GM18909 (cell line): ENCODE results near the gene FSTL3.
"Not testable (repeated sequence)": the region's sequence is repeated elsewhere in the genome, so short reads cannot be mapped to it uniquely, and the experiment has no call there.

Source experiments
- ATAC-seq: cut with Tn5 transposase; IDR thresholded peaks from one replicate; pipeline ENCODE4 v1.9.1; 2021; ENCODE audit warnings: mild to moderate bottlenecking; ENCODE audit not compliant: unreplicated experiment, poor library complexity

The FSTL3 gene

GRCh38 chr19:676339-677105, at the start of gene FSTL3:
Gene FSTL3, plus strand, starts transcription at chr19:676392. Its CDS starts 32 bp downstream, at chr19:676424.
- ATAC-seq, result no peak

- ATAC-seq, result not testable (repeated sequence)
Measured at GRCh38 chr19:626566-626965, 49.6 kb upstream of the FSTL3 start.

- ATAC-seq, result no peak
Measured at GRCh38 chr19:628168-628567, 48.0 kb upstream of the FSTL3 start.

- not testable (repeated sequence) for ATAC-seq
Measured at GRCh38 chr19:629515-629914, 46.7 kb upstream of the FSTL3 start.

DNA sequence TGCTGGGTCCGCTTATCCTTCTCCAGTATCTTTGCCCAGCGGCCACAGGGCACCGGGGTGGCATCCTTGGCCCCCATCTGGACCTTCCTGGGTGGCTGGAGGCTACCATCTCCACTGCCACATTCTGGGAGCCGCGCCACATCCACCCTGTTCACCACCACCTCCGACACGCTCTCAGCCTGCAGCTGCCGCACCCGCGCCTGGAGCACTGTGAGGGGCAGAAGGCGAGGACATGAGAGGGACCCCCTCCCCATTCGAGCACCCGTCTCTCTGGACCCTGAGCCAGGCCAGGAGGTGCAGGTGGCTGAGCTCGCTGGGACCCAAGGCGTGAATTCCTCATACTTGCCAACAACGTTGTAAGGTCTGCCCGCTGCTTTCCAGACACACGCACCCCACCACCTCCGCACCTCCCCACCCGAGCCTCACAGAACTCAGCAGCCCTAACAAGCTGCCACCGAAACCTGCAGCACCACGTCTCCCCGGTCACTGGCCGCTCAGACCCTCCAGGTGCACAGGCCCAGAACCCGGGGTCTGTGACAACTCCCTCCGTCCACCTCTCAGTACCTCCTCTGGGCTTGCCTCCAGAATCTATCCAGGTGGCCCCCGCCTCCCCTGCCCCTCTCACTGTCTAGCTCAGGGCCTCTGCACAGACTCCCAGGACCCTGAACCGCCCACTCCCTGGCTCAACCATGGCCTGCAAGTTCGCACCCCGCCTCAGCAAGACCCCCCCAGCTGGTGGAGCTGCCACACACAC, 46.1 kb upstream of the FSTL3 start:
- ATAC-seq, result no peak

- ATAC-seq, result peak; percentile 19
Measured at GRCh38 chr19:632579-633067, 43.6 kb upstream of the FSTL3 start.

DNA sequence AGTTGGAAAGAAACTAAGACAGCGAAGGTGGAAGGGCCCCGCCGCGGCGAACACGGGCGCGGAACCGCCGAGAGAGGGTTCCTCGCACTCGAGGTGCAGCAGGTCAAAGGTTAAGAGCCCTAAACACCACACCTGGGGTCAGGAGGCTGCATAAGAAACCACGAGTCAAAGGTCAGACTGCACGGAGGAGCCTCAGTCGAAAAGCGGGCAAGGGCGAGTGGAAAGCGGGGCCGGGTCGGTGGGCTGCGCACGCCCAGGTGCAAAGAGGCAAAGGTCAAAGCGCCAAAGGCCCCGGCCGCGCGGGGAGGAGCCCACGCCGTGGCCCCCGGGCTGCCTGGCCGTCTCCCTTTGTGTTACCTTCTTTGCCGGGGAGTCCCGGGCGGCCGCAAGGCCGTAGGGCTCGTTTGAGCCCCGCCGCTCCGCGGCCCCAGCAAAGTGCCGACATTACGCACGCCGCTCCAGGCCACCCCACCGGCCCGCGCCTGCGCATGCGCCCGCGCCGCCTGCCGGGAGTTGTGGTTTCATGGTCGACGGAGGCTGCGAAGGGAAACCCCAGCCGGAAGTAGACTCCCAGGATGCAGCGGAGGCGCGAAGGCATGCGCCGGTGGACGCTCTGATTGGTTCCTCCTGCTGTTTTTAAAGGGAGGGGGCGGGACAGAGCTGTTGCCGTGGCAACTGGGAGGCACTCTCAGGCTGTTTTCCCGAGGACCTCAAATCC, 43.0 kb upstream of the FSTL3 start, which contains the start of gene POLRMT:
TSS of gene POLRMT (minus strand) at position 470 of the 718 bp plus-strand sequence. CDS start at position 445, 25 bp downstream.
- ATAC-seq, result peak; percentile 92

- no peak for ATAC-seq
Measured at GRCh38 chr19:633786-634639, 42.2 kb upstream of the FSTL3 start.

DNA sequence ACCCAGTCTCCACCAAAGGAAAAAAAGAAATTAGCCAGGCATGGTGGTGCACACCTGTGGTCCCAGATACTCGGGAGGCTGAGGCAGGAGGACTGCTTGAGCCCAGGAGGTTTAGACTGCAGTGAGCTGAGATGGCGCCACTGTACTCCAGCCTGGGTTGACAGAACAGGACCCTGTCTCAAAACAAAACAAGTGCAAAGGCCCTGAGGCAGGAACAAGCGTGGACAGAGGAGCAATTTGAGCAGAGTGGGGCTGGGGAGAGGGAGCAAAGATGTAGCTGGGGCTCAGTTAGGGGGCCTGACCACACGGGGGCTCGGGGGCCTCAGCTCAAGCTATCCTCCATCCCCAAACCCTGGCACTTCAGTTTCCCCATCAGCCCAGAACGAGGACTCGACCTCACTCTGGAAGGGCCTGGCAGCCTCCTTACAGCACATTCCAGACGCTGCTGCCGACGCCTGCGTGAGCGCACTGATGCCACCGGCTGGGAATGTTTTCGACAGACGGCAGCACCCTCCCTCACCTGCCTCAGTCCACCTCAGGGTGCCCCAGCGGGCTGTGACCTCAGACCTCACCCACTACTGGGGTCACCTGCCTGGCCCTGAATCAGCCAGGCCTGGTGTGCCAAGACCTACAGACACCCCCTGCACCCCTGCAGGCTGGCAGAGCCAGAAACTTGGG, 41.1 kb upstream of the FSTL3 start:
- no peak for ATAC-seq

DNA sequence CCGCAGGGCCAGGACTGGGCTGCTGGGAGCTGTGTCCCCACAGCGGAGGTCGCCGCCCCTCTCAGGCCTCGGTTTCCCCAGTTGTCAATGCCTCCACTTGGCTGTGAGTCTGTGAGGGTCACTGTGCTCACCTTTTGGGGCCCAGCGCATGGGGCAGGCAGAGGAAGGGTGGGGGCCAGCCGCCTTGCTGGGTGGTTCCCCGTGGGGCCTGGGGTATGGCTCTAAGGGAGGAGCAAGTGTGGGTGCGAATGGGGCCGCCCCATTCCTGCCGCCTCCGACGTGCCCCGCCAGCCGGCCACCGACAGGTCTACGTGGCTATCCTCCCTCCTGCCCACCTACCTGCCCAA, 37.3 kb upstream of the FSTL3 start:
- ATAC-seq, result no peak

- peak; percentile 58 for ATAC-seq
Measured at GRCh38 chr19:639253-640160, 36.7 kb upstream of the FSTL3 start, which contains the start of gene FGF22. Gene FGF22, plus strand, starts transcription at chr19:639879. Its CDS starts 47 bp downstream, at chr19:639926.

DNA sequence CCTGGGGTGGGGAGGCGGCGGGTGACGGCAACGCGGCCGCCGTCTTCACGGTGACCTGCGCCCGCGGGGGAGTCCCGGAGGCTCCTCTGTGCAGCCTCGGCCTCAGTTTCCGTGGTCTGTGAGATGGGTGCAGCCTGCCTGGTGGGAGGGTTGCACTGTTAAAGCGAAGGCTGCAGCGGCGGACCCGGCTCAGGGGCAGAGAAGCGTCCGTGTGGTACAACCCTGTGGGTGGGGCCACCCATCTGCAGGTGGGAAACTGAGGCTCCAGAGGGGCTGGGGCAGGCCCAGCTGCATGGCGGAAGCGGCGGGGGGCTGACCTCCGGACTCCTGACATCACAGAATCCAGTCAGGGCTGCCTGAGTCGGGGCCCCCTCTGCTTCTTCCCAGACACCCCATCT, 36.0 kb upstream of the FSTL3 start:
- no peak for ATAC-seq

- no peak for ATAC-seq
Measured at GRCh38 chr19:640606-641189, 35.5 kb upstream of the FSTL3 start.

DNA sequence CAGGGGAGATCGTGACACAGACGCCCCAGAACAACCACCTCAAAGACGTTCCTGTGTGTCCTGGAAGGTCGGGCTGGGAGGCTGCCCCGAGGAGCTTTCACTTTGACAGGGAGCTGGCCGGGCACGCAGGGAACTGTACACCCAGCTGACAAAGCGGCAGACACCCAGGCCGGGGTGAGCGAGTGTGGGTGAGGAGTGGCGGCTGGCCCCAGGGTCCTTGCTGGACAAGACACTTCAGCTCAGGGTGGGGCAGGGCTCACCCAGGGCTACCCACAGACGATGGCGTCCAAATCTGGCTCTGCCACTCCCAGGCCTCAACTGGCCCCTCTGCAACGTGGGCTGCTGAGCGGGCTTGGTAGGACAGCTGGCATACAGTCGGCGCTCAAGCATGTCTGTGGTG, 34.5 kb upstream of the FSTL3 start:
- ATAC-seq, result no peak

GRCh38 chr19:642767-643727, 33.1 kb upstream of the FSTL3 start:
- no peak for ATAC-seq

DNA sequence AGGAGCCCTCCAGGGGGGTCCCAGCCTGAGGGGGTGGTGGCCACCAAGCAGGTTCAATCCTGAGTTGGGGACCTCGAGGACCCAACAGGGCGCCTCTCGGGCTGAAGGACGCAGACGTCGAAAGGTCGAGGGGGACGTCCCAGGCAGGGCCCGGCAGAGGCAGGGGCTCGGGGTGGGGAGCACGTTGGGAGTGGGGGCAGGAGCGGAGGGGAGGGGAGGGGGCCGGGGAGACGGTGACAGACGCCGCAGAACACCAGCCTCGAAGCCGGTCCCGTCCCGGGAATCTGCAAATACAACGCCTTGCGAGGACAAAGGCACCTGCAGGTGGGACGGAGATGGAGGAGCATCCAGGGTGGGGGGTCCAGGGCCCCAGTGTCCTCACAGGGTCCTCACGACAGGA, 32.5 kb upstream of the FSTL3 start:
- ATAC-seq, result no peak

- ATAC-seq, result no peak
Measured at GRCh38 chr19:644363-644762, 31.8 kb upstream of the FSTL3 start.
